ENCODE results near the gene RTL5. TPM values are rescaled to one million over a fixed set of nuclear protein-coding genes. Genes with fewer than 3 reads are reported as not detected.

Gene RTL5
- total RNA-seq, 2 experiments from 2014 or later: not detected

GRCh38 chrX:72105436-72105835, 26.3 kb downstream of the RTL5 start:
- Histone ChIP-seq H3K4me1 (ENCODE audit: insufficient read depth, low read length, poor library complexity, severe bottlenecking) (no peaks in the 10 kb centered on the region), H4K20me1 (ENCODE audit: insufficient read depth, low read length) (no peaks in the 10 kb centered on the region), H3K9me3 (ENCODE audit: low read length) (no peaks in the 10 kb centered on the region), H2AFZ (ENCODE audit: low read length) (no peak overlapping the region), H3K4me2 (ENCODE audit: low read length) (no peak overlapping the region), H3K9me2 (ENCODE audit: insufficient read depth, low read length) (no peaks in the 10 kb centered on the region), H3K79me2 (ENCODE audit: insufficient read depth, low read depth, low read length) (no peaks in the 10 kb centered on the region), H3K36me3 (ENCODE audit: insufficient read depth, low read length) (no peaks in the 10 kb centered on the region), H3K4me3 (ENCODE audit: low read depth, low read length, poor library complexity, severe bottlenecking) (no peak overlapping the region), H3K27ac (ENCODE audit: low read depth, low read length, poor library complexity, severe bottlenecking) (no peak overlapping the region)
- TF ChIP-seq CTCF (conservative IDR thresholded peaks at IDR 0.05; ENCODE audit: low read length) (no peak), EZH2phosphoT487 (IDR thresholded peaks at IDR 0.05; ENCODE audit: borderline replicate concordance, low read depth, low read length) (no peak)
- DNase-seq (ENCODE audit: low spot score): no peak
- BruUV-seq (replicated peaks): no TSS peak
- intact Hi-C loops (cut with micrococcal nuclease; ENCODE audit: unreplicated experiment): no loop called here
- ChIA-PET POLR2A (no interaction called here), CTCF (ENCODE audit: unreplicated experiment) (no interaction called here)

- POLR2A ChIA-PET: no interaction called here
- CTCF ChIA-PET (ENCODE audit: unreplicated experiment): no interaction called here
- TF ChIP-seq CTCF (conservative IDR thresholded peaks at IDR 0.05; ENCODE audit: low read length): no peak
- H3K4me3 ChIP-seq (ENCODE audit: low read depth, low read length, poor library complexity, severe bottlenecking): no peak overlapping the region
- H3K9me3 ChIP-seq (ENCODE audit: low read length): no peaks in the 10 kb centered on the region
- H4K20me1 ChIP-seq (ENCODE audit: insufficient read depth, low read length): no peaks in the 10 kb centered on the region
- H3K79me2 ChIP-seq (ENCODE audit: insufficient read depth, low read depth, low read length): no peaks in the 10 kb centered on the region
- H3K4me2 ChIP-seq (ENCODE audit: low read length): no peak overlapping the region
- intact Hi-C loops (cut with micrococcal nuclease; ENCODE audit: unreplicated experiment): no loop called here
- no peaks in the 10 kb centered on the region for H3K4me1 ChIP-seq (ENCODE audit: insufficient read depth, low read length, poor library complexity, severe bottlenecking)
- no peak for DNase-seq (ENCODE audit: low spot score)
- no peak overlapping the region for H3K27ac ChIP-seq (ENCODE audit: low read depth, low read length, poor library complexity, severe bottlenecking)
- BruUV-seq (replicated peaks): no TSS peak
- no peaks in the 10 kb centered on the region for H3K36me3 ChIP-seq (ENCODE audit: insufficient read depth, low read length)
- H2AFZ ChIP-seq (ENCODE audit: low read length): no peak overlapping the region
- H3K9me2 ChIP-seq (ENCODE audit: insufficient read depth, low read length): no peaks in the 10 kb centered on the region
These were observed 29.0 kb downstream of the RTL5 start for GRCh38 chrX:72102760-72103159.

GRCh38 chrX:72102126-72102525, 29.6 kb downstream of the RTL5 start:
- no peak overlapping the region for H3K4me3 ChIP-seq (ENCODE audit: low read depth, low read length, poor library complexity, severe bottlenecking)
- CTCF ChIA-PET (ENCODE audit: unreplicated experiment): no interaction called here

More at GRCh38 chrX:72102126-72102525, 29.6 kb downstream of the RTL5 start:
- H3K9me3 ChIP-seq (ENCODE audit: low read length): no peaks in the 10 kb centered on the region
- POLR2A ChIA-PET: no interaction called here
- no peaks in the 10 kb centered on the region for H3K79me2 ChIP-seq (ENCODE audit: insufficient read depth, low read depth, low read length)
- H2AFZ ChIP-seq (ENCODE audit: low read length): no peak overlapping the region
- H3K4me1 ChIP-seq (ENCODE audit: insufficient read depth, low read length, poor library complexity, severe bottlenecking): no peaks in the 10 kb centered on the region
- no peaks in the 10 kb centered on the region for H3K9me2 ChIP-seq (ENCODE audit: insufficient read depth, low read length)
- no peaks in the 10 kb centered on the region for H4K20me1 ChIP-seq (ENCODE audit: insufficient read depth, low read length)
- no peak overlapping the region for H3K4me2 ChIP-seq (ENCODE audit: low read length)
- no peak overlapping the region for H3K27ac ChIP-seq (ENCODE audit: low read depth, low read length, poor library complexity, severe bottlenecking)
- DNase-seq (ENCODE audit: low spot score): no peak
- TF ChIP-seq EZH2phosphoT487 (IDR thresholded peaks at IDR 0.05; ENCODE audit: borderline replicate concordance, low read depth, low read length) (no peak), CTCF (conservative IDR thresholded peaks at IDR 0.05; ENCODE audit: low read length) (no peak)
- intact Hi-C loops (cut with micrococcal nuclease; ENCODE audit: unreplicated experiment): no loop called here
- H3K36me3 ChIP-seq (ENCODE audit: insufficient read depth, low read length): no peaks in the 10 kb centered on the region
- no TSS peak for BruUV-seq (replicated peaks)
